Limb (tissue), 2 donors: Measurements from ENCODE around the gene TBC1D12.

Source experiments
- DNase-seq, 2 donors: peaks; one replicate each; pipeline ENCODE4 v3.0.0-alpha.2; 2016; ENCODE audit errors: extremely low spot score in 2 of 2

Gene TBC1D12

DNA sequence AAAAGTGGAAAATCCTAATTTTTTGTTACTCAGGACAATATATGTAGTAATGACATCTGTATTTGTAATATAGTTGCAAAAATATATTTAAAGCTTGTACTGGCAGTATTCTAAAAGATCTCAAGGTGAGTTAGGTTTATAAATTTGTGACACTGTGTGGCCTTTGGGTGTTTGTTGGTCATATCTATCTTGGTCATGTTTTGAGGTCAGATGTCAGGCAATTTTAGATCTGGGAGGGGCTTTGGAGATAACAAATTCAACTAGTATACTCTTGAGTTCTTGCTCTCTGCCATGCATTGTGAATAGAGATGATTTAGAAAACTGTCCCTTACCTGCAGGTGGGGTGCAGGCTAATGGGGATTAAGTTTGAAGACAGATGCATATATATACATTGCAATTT lies 3.1 kb downstream of the TBC1D12 start:
- no peak for DNase-seq

DNA sequence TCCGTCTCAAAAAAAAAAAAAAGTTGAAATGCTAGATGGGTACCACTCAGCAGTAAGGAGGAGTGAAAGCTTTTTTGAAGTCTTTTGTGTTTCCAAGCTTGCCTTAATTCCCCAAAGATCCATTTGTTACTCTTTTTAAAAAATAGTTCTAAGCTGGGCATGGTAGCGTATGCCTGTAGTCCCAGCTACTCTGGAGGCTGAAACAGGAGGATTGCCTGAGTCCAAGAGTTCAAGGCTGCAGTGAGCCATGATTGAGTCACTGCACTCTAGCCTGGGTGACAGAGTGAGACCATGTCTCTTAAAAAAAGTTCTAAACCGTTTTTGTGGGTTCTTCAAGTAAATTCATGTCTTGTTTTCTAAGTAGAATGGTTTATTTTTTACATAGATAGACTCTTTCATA lies 5.3 kb downstream of the TBC1D12 start:
- no peak for DNase-seq

DNA sequence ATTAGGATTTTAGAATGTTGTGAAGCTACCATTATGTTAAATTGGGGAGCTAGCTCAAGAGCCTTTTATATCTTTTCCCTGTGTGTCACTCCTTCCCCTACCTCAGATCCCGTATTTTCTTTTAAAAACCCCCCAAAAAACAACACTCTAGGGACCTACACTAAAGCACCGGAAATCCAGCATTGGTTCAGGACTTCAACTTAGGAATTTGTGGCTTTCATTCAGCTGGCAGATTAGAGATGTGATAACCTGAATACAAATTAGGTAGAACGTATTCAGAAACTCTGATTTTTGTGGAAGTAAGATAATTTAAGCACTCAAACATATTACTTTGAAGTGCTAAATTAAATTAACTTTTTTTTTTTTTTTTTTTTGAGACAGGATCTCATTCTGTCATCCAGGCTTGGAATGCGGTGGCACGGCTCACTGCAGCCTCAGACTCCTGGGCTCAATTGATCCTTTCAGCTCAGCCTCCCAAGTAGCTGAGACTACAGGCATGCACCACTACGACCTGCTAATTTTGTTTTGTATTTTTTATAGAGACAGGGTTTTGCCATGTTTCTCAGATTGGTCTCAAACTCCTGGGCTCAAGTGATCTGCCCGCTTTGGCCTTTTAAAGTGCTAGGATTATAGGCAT lies 6.8 kb downstream of the TBC1D12 start:
- no peak for DNase-seq

DNA sequence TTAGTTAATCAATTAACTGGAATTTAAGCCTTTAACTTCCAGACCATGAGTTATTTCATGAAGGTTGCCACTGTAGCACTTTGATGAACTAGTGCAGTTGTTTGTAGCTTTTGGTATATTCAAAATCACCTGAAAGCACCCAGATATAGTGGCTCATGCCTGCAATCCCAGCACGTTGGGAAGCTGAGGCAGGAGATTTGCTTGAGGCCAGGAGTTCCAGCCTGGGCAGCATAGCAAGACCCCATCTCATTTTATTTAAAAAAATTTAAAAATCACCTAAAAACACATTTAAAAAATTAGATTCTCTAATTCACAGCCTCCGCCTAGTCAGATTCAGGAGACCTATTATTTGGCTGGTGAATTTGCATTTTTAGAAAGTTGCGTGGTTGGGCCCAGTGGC lies 9.0 kb downstream of the TBC1D12 start:
- DNase-seq, result no peak

DNA sequence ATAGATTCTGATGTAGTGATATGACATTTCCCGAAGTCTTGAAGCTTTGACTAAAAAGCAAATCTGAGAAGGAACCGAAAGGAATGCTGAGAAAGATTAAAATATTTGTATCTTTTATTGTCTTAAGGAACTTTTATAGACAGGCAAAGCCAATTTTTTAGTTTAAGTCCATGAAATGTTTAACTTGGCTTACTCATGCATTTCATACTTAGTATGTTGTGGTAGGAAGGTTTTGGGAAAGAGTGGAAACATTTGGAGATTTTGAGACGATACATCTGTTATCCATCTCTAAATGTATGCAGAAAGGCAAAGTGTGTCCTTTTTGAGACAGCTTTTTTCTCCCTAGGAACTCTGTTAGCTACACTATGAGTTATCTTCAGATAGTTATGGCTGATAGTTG lies 10.1 kb downstream of the TBC1D12 start:
- peak in 1 of 2 donors; percentile 15 for DNase-seq

DNA sequence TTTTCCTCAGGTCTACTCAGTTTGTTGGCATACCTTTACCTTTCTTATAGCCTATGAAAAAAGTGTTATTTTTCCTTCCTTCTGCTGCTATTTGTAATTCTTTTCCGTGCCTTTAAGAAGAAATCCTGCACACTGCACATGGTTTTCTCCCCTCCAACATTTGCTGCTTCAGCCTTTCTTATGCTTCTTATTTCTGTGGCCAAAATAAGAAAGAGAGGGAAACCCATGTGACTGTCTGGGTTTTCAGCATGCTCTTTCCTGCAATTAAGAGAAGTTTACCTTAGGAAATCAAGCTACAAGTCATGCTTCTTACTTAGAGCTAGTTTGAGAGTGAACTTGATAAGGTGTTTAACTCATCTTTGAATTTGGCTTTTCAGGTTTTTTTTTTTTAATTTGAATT lies 11.0 kb downstream of the TBC1D12 start:
- DNase-seq, result peak in 1 of 2 donors; percentile 18

DNA sequence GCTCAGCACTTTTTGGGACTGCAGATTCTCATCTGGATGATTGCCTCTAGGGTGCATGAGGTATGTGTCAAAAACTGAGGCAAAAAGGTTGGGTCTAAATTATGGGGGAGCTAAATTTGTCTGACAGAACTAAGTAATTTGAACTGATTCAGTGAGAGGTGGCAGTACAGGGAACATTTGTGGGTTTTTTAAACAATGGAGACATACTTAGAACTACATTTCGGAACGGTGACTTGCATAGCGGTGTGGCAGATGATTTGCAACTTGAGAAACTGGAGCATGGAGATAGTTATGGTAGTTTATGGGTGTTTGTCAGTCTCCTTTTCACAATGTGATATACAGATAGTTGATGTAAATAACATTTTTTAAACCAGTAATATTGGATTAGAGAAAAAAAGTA lies 14.6 kb downstream of the TBC1D12 start:
- no peak for DNase-seq

DNA sequence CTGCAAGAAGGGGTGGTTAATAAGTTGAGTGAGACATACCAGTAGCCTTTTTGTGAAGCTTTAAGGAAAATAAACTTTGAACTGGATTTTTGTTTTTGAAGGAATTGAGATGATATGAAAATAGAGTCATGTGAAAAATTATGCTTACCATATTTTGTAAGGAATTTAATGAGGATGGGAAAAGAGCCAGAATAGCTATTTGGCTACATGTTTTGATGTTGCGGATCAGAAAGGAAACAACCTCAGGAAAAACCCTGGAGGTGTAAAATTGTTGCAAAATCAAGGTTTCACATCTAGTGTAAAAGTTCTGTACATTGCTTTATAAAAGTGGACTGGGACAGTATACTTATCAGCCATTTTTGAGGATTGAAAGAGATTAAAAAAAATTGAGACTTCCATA lies 15.0 kb downstream of the TBC1D12 start:
- DNase-seq, result no peak

DNA sequence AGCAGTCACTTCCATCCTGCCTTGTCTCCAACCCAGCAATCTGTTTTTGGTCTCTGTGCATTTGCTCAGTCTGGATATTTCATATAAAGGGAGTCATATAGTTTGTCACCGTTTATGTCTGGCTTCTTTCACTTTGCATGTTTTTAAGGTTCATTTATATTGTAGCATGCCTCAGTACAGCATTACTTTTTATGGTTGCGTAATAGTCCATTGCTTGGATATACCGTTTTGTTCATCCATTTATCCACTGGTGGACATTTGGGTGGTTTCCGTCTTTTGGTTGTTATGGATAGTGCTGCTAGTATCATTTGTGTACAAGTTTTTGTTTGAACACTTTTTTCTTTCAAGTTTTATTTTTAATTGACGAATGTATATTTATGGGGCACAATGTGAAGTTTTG lies 18.2 kb downstream of the TBC1D12 start:
- no peak for DNase-seq

DNA sequence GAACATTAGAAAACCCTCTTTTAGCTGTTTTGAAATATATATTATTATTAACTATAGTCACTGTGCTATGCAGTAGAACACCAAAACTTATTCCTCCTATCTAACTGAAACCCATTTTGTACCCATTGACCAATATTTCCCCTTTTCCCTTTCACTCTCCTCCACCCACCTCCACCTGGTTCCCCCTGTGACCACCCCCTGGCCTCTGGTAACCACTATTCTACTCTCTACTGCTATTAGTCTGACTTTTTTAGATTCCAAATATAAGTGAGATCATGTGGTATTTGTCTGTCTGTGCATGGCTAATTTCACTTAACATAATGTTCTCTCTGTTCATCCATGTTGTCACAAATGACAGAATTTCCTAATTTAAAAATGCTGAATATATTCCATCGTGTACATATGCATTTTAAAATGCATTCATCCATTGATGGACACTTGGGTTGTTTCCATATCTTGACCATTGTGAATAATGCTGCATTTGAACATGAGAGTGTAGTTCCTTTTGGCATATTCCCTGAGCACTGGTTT lies 18.7 kb downstream of the TBC1D12 start:
- no peak for DNase-seq

DNA sequence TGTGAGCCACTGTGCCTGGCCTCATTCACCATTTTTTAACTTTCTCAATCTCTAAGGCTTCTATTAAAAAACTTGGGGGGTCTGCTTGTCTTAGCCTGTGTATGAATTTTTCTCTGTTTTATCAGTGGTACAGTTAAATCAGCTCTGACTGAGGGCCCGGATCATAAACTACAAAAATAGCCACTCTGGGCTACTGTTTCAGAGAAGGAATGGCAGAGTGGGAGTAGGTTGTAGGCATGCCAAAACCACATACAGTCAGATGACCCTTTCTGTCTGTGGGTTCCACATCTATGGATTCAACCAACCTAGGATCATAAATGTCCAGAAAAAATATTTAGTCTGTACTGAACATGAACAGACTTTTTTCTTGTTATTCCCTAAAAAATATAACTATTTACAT lies 21.3 kb downstream of the TBC1D12 start:
- no peak for DNase-seq

DNA sequence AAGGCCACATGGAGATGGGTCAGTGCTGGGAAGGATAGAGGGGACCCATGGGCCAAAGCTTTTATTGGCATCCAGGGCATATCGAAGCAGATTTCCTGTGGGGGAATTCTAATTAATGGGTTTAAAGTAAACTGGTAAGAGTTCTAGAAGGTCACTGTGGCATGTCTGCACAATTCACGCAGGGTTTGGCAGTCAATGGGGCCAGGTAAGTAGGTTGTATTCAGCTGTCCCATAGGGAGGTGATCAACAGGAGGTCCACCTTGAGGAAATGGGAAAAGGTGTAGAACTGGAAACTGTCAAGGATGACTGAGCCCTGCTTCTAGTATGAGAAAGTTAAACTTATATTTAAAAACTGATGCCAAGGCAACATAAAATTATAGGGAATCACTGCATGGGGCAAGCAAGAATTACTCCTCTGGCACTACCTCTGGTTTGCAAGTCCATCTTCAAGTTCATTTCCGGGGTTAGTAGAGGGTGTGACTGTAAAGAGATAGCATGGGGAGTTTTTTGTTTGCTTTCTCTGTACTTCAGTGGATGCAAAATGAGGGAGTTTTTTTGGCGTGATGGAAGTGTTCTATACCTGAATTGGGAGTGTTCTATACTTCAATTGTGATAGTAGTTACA lies 22.5 kb downstream of the TBC1D12 start:
- DNase-seq, result no peak

DNA sequence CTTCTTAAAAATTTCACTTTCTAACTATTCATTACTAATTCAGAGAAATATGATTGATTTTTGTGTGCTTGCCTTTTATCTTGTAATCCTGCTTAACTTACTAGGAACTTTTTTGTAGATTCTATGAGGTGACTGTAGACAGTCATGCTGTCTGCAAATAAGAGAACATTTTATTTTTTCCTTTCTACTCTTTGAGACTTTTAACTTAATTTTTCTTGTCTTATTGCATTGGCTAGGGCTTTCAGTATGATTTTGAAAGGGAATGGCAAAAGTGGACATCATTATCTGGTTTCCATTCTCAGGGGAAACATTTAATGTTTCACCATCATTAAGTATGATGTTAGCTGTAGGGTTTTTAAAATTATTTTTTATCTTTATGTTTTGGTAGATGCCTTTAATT lies 23.6 kb downstream of the TBC1D12 start:
- DNase-seq, result no peak

DNA sequence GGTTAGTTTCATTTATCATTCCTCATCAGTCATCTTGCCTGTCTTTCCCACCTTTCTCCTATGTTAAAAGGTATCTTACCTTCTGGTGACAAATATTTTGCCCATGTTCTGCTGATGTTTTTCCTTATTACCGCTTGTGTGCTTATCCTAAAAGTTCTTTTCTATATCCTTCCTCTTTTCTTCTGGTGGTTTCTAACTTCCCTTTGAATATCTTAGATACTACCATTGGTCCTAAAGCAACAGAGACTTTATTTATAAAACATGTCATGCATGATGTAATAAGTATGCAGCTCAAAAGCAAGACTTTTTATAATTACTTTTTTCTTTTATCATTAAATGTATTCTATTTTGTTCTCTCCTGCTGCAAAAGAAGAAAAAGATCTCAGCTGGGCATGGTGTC lies 24.8 kb downstream of the TBC1D12 start:
- DNase-seq, result no peak

DNA sequence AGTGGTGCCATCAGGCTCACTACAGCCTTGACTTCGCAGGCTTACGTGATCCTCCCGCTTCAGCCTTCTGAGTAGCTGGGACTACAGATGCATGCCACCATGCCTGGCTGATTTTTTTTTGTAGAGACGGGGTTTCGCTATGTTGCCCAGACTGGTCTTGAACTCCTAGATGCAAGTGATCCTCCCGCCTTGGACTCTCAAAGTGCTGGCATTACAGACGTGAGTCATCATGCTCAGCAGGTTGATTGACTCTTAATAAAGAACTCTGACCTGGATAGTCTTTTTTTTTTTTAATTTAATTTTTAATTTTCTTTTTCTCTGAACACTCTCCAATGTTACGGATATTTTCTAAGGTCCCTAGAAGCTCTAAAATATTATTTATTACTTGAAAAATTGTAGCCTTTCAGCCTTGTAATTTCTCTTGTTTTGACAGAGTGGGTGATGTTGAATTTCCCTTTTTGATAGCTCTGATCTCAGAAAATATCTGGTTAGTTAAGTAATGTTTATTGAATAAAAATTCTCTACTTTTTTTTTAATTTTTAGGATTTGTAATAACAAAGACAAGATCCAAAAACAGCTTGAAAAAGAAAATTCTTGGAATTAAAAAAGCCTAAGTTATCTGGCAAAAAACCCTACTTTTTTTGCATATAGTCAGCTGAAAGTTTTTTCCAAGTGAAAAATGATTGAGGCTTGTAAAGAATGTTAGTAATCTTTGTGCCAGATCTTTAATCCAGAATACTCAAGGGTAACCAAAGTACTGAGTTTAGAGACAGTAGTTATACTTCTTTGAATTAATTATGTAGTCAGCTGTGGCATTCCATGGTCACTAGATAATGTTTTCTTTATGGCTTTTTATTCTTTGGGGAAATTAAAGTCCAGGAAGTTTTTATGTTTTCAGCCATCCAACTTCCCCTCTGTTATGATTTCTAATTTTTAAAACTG lies 26.7 kb downstream of the TBC1D12 start:
- peak in 1 of 2 donors; percentile 43 for DNase-seq

DNA sequence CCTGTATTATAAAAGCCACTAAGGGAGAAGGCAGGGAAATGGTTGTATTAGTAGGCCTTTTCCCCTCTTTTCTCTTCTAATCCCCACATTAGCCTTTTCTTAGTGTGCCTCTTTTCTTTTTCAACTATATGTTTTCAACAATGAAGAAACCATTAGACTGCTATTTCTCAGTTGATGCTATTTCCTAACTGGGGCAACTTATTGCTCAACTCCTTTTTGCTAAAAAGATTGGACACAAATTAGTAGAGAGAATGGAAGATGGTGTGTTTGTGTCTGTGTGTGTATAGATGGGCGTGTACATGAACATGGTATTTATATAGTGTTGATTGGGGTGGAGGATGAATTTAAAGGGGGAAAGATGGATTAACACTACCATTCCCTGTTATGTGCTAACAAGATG lies 28.4 kb downstream of the TBC1D12 start:
- DNase-seq, result no peak

DNA sequence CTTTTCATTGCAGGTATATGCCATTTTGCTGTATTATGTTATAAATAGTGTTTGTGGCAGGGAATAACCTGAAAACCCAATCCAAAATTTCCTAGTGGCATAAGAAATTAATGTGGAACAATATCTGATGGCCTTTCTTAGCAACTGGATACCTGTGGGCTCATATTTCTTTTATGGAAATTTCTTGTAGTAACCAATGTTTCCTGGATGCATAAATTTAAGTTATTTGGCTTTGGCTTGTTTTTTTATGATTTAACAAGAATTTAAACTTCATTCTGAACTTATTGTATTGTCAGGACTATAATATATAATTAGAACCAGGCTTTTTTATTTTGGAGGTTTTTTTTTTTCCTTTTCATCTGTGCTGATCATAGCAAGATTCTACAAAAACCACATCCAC lies 30.1 kb downstream of the TBC1D12 start:
- DNase-seq, result no peak

DNA sequence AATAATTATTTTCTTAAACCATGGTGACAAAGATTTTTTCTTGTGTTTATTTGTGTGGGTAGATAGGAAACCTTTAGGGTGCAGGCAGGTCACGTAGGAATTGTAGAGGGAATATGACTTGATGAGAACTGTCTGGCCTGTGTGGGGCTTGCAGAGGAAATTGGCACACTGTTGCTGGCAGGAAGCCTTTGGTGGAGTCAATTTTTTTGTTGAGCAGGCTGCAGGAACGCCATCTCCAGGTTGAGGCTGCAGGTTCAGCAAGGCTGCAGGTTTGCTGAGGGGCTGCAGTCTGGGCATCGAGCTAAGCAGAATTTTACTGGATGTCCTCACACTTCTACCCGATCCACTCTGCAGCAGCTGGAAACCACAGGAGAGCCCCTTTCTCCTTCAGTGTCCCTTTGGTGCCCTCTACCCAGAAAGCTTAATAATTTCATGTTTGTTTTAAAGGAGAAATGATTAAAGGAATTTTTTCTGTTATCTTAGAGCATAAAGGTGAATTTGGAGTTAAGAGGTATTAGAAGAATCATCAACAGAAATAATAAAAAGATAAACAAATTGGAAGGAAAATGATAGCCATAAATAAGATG lies 37.0 kb downstream of the TBC1D12 start:
- no peak for DNase-seq

DNA sequence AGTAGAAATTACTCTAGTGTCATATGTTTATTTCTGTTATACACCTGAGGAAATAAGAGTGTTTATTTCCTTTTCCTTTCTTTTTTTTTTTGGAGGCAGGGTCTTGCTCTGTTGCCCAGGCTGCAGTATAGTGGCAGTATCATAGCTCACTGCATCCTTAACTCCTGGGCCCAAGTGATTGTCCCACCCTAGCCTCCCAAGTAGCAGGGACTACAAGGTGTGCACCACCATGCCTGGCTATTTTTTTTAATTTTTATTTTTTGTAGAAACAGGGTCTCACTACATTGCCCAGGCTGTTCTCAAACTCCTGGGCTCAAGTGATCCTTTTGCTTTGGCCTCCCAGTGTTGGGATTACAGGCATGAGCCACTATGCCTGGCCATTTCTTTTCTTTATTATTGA lies 37.8 kb downstream of the TBC1D12 start:
- no peak for DNase-seq

DNA sequence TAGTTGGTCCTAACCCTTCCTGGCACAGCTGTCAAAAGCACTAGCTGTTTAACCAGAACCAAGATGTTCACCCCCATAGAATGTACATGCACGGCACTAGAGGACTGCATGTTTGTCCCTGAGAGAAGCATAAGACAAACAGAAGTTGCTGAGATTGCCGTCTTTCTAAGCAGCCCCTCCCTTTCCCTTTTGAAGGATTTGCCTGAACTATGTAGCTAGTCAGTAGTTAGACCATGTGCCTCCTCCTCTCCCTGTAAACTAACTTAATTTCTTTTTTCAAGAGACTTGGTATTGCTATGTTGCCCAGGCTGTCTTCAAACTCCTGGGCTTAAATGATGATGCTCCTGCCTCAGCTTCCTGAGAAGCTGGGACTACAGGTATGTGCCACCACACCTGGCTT lies 40.7 kb downstream of the TBC1D12 start:
- no peak for DNase-seq

DNA sequence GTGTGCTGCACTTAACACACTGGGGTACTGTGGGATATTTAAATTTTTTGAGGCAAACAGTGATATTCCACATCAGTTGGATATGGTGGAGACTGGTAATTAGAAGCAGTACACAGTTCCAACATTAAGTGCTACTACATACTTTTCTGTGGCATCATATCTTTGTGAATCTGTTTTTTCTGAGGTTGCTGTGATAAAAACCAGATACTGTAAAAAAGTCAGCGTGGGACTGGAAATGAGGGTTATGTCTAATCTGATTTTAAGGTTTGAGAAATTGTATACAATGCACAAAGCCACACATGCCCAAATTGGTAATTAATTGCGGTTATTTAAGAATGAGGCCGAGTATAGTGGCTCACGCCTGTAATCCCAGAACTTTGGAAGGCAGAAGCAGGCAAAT lies 41.2 kb downstream of the TBC1D12 start:
- DNase-seq, result no peak

DNA sequence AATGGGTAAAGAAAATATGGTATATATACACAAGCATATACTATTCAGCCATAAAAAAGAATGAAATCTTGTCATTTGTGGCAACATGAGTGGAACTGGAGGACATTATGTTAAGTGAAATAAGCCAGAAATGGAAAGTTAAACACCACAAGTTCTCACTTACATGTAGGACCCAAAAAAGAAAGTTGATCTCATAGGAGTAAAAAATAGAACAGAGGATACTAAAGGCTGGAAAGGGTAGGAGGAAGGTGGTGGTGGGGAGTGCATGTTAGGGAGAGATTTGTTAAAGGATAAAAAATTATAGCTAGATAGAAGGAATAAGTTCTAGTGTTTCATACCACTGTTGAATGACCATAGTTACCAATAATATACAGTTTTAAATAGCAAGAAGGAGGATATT lies 48.4 kb downstream of the TBC1D12 start:
- DNase-seq, result no peak
